ENCODE results near the gene LGALSL.

DNA sequence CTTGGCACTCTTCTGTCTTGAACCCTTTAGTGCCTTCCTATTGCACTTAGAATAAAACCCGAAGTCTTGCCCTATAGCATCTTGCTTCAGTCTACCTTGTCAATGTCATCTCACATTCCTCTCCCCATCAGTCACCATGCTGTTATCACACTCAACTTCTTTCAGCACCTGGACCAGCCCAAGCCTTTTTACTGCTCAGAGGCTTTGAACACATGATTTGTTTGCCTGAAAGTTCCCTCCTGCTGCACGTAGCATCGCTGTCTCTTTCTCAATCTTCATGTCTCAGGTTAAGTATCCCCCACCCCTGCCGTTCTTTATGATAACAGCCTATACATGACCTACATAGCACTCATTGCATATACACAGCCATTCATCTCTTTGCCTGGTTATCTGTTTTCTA lies 41.3 kb upstream of the LGALSL start:
- TF ChIP-seq CC2D1A (IDR thresholded peaks at IDR 0.05), result no peak
- TF ChIP-seq, protein P1, sequence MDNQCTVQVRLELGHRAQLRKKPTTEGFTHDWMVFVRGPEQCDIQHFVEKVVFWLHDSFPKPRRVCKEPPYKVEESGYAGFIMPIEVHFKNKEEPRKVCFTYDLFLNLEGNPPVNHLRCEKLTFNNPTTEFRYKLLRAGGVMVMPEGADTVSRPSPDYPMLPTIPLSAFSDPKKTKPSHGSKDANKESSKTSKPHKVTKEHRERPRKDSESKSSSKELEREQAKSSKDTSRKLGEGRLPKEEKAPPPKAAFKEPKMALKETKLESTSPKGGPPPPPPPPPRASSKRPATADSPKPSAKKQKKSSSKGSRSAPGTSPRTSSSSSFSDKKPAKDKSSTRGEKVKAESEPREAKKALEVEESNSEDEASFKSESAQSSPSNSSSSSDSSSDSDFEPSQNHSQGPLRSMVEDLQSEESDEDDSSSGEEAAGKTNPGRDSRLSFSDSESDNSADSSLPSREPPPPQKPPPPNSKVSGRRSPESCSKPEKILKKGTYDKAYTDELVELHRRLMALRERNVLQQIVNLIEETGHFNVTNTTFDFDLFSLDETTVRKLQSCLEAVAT (IDR thresholded peaks at IDR 0.05), result no peak
- TF ChIP-seq, protein P2, sequence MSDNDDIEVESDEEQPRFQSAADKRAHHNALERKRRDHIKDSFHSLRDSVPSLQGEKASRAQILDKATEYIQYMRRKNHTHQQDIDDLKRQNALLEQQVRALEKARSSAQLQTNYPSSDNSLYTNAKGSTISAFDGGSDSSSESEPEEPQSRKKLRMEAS (CRISPR knock-in tag; IDR thresholded peaks at IDR 0.05), result no peak
- no peak for TF ChIP-seq SP2 (IDR thresholded peaks at IDR 0.05; ENCODE audit: extremely low read depth, low read depth, low read length, poor library complexity, severe bottlenecking)
- TF ChIP-seq, protein P3, sequence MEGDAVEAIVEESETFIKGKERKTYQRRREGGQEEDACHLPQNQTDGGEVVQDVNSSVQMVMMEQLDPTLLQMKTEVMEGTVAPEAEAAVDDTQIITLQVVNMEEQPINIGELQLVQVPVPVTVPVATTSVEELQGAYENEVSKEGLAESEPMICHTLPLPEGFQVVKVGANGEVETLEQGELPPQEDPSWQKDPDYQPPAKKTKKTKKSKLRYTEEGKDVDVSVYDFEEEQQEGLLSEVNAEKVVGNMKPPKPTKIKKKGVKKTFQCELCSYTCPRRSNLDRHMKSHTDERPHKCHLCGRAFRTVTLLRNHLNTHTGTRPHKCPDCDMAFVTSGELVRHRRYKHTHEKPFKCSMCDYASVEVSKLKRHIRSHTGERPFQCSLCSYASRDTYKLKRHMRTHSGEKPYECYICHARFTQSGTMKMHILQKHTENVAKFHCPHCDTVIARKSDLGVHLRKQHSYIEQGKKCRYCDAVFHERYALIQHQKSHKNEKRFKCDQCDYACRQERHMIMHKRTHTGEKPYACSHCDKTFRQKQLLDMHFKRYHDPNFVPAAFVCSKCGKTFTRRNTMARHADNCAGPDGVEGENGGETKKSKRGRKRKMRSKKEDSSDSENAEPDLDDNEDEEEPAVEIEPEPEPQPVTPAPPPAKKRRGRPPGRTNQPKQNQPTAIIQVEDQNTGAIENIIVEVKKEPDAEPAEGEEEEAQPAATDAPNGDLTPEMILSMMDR (IDR thresholded peaks at IDR 0.05 in 2 of 3, conservative IDR thresholded peaks at IDR 0.05 in 1 of 3; ENCODE audit: insufficient read depth in 2 of 3, low read depth in 1 of 3, low read length in 3 of 3), result no peak

All from K562 (cell line).